Stomach (tissue), 4 donors: ENCODE measurements around the gene UBAP1.

ENCODE experiments used
- EP300 ChIP-seq: sonication (generic); formaldehyde crosslinking; IDR thresholded peaks from one replicate; pipeline ENCODE4 v1.6.1; 2017; ENCODE audit warnings: antibody characterized with exemption
- POLR2A ChIP-seq, 4 donors: fragments of 450-650 bp; IDR thresholded peaks; one replicate each; pipeline ENCODE4 v1.6.1; 2016; ENCODE audit warnings: antibody characterized with exemption in 4 of 4, control low read depth in 2 of 4, mild to moderate bottlenecking in 1 of 4, moderate library complexity in 1 of 4
- POLR2AphosphoS5 ChIP-seq, 3 donors: sonication (generic); formaldehyde crosslinking; IDR thresholded peaks; one replicate each; pipeline ENCODE4 v1.6.1; 2016; ENCODE audit warnings: antibody characterized with exemption in 3 of 3
- TF ChIP-seq, protein P1 (sequence below), 7 experiments: fragments of 450-650 bp in 4 of 7; fragments of 200-600 bp in 3 of 7; sonication (generic) in 3 of 7; IDR thresholded peaks; one replicate each; pipeline ENCODE4 v1.5.1; 2016 to 2019; ENCODE audit warnings: antibody characterized with exemption in 7 of 7, control low read depth in 2 of 7, mild to moderate bottlenecking in 1 of 7

DNA sequence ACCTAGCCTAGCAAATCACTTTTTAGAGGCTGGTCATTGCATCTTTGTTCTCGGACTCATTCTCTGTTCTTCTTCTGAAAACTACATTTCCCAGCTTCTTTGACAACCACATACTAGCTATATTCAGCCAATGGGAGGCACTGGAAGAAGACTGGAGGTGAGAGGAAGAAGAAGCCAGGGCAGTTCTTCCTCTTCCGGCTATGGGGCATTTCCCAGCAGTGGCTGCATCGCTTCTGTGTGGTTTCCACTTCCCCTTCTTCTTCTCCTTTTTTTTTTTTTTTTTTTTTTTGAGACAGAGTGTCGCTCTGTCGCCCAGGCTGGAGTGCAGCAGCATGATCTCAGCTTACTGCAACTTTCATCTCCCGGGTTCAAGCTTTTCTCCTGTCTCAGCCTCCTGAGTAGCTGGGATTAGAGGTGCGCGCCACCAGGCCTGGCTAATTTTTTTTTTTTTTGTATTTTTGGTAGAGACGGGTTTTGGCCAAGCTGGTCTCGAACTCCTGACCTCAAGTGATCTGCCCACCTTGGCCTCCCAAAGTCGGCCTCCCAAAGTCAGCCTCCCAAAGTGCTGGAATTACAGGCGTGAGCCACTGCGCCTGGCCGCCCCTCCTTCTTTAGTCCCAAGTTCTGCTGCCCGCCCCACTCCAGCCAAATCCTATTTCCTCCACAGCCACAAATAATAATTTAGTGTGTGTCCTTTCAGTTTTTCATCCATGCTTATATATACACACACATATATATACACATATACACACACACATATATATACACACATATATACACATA is 6.9 kb upstream of the UBAP1 start:
- TF ChIP-seq, protein P1, sequence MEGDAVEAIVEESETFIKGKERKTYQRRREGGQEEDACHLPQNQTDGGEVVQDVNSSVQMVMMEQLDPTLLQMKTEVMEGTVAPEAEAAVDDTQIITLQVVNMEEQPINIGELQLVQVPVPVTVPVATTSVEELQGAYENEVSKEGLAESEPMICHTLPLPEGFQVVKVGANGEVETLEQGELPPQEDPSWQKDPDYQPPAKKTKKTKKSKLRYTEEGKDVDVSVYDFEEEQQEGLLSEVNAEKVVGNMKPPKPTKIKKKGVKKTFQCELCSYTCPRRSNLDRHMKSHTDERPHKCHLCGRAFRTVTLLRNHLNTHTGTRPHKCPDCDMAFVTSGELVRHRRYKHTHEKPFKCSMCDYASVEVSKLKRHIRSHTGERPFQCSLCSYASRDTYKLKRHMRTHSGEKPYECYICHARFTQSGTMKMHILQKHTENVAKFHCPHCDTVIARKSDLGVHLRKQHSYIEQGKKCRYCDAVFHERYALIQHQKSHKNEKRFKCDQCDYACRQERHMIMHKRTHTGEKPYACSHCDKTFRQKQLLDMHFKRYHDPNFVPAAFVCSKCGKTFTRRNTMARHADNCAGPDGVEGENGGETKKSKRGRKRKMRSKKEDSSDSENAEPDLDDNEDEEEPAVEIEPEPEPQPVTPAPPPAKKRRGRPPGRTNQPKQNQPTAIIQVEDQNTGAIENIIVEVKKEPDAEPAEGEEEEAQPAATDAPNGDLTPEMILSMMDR (IDR thresholded peaks at IDR 0.05), result no peak
- TF ChIP-seq POLR2AphosphoS5 (IDR thresholded peaks at IDR 0.05), result no peak
- TF ChIP-seq EP300, result no peak
- TF ChIP-seq POLR2A (IDR thresholded peaks at IDR 0.05), result no peak
